ENCODE data around the gene SYNE1. TPM values are rescaled to one million over a fixed set of nuclear protein-coding genes. Genes with fewer than 3 reads are reported as not detected.
"Not testable (repeated sequence)": the region's sequence is repeated elsewhere in the genome, so short reads cannot be mapped to it uniquely, and the experiment has no call there.

SYNE1 gene
- total and polyA plus RNA-seq, 8 donors = 12.8 to 279 (median 108) TPM

GRCh38 chr6:152142105-152142504 lies 495.1 kb downstream of the SYNE1 start:
- 78 to 92% (median 85%) methylated on average over 5 of the region's 5 CpGs for WGBS, 5 donors
- no peak overlapping the region for H3K27ac ChIP-seq
- H3K27me3 ChIP-seq = no peaks in the 10 kb centered on the region
- H3K36me3 ChIP-seq = peaks cover 18 to 98% (median 90%) of the 10 kb centered on the region in 4 donors
- no peaks in the 10 kb centered on the region for H3K4me1 ChIP-seq
- intact Hi-C loops (cut with DNase I; ENCODE audit: low total_unique reads) = no loop called here
- DNase-seq = peak in 1 of 2 donors; percentile 37
- no peaks in the 10 kb centered on the region for H3K9me3 ChIP-seq
- H3K4me3 ChIP-seq = no peak overlapping the region
- TF ChIP-seq POLR2AphosphoS5 (IDR thresholded peaks at IDR 0.05) (no peak), POLR2A (IDR thresholded peaks at IDR 0.05) (no peak), CTCF (IDR thresholded peaks at IDR 0.05) (no peak), EP300 (IDR thresholded peaks at IDR 0.05) (no peak)

- DNase-seq; H3K4me3 ChIP-seq; H3K27ac ChIP-seq; H3K27me3 ChIP-seq; H3K4me1 ChIP-seq; H3K9me3 ChIP-seq; intact Hi-C loops (cut with DNase I; ENCODE audit: low total_unique reads): not testable (repeated sequence)
- H3K36me3 ChIP-seq = peaks cover 18 to 96% (median 96%) of the 10 kb centered on the region in 4 donors
- WGBS, 5 donors = 89 to 97% (median 96%) methylated on average over 6 of the region's 6 CpGs
Measured at GRCh38 chr6:152138344-152138743, 498.8 kb downstream of the SYNE1 start.

GRCh38 chr6:152136449-152136825 lies 500.7 kb downstream of the SYNE1 start:
- no peaks in the 10 kb centered on the region for H3K27me3 ChIP-seq
- no peak overlapping the region for H3K4me3 ChIP-seq
- DNase-seq = no peak
- 79 to 90% (median 85%) methylated on average over 8 of the region's 8 CpGs for WGBS, 5 donors
- H3K9me3 ChIP-seq = no peaks in the 10 kb centered on the region
- peaks cover 30 to 98% (median 97%) of the 10 kb centered on the region in 4 donors for H3K36me3 ChIP-seq
- peaks cover 0 to 7% (median 2%) of the 10 kb centered on the region in 4 donors for H3K4me1 ChIP-seq
- intact Hi-C loops (cut with DNase I; ENCODE audit: low total_unique reads) = no loop called here
- no peak overlapping the region for H3K27ac ChIP-seq
- TF ChIP-seq POLR2AphosphoS5 (IDR thresholded peaks at IDR 0.05) = no peak
- TF ChIP-seq CTCF (IDR thresholded peaks at IDR 0.05) = no peak
- TF ChIP-seq POLR2A (IDR thresholded peaks at IDR 0.05) = no peak
- no peak for TF ChIP-seq EP300 (IDR thresholded peaks at IDR 0.05)

- H3K27me3 ChIP-seq = no peaks in the 10 kb centered on the region
- peaks cover 0 to 7% (median 2%) of the 10 kb centered on the region in 4 donors for H3K4me1 ChIP-seq
- H3K9me3 ChIP-seq = no peaks in the 10 kb centered on the region
- TF ChIP-seq EP300 (IDR thresholded peaks at IDR 0.05) = no peak
- no peak for TF ChIP-seq POLR2A (IDR thresholded peaks at IDR 0.05)
- TF ChIP-seq POLR2AphosphoS5 (IDR thresholded peaks at IDR 0.05) = no peak
- no peak for TF ChIP-seq CTCF (IDR thresholded peaks at IDR 0.05)
- 42 to 64% (median 49%) methylated on average over 8 of the region's 8 CpGs for WGBS, 5 donors
- H3K4me3 ChIP-seq = no peak overlapping the region
- intact Hi-C loops (cut with DNase I; ENCODE audit: low total_unique reads) = no loop called here
- peaks cover 25 to 97% (median 94%) of the 10 kb centered on the region in 4 donors for H3K36me3 ChIP-seq
- H3K27ac ChIP-seq = no peak overlapping the region
- DNase-seq = no peak
Measured at GRCh38 chr6:152135755-152136448, 501.3 kb downstream of the SYNE1 start.

- no peak for DNase-seq
- H3K27me3 ChIP-seq = no peaks in the 10 kb centered on the region
- H3K4me3 ChIP-seq = peak overlapping the region in 3 of 4 donors; percentile 20 to 45 (median 31)
- intact Hi-C loops (cut with DNase I; ENCODE audit: low total_unique reads) = no loop called here
- H3K9me3 ChIP-seq = no peaks in the 10 kb centered on the region
- peak overlapping the region in 4 of 5 donors; percentile 64 to 89 (median 82) for H3K27ac ChIP-seq
- H3K4me1 ChIP-seq = peaks cover 0 to 9% (median 0%) of the 10 kb centered on the region in 4 donors
- peaks cover 29 to 79% (median 71%) of the 10 kb centered on the region in 4 donors for H3K36me3 ChIP-seq
- WGBS, 5 donors = 48 to 81% (median 72%) methylated on average over 2 of the region's 2 CpGs
- TF ChIP-seq POLR2AphosphoS5 (IDR thresholded peaks at IDR 0.05) (no peak), CTCF (IDR thresholded peaks at IDR 0.05) (no peak), POLR2A (IDR thresholded peaks at IDR 0.05) (no peak), EP300 (IDR thresholded peaks at IDR 0.05) (no peak)
Measured at GRCh38 chr6:152130441-152130840, 506.7 kb downstream of the SYNE1 start.
